Pancreas (tissue), 10 donors: Measurements from ENCODE around the gene PALLD. TPM values are rescaled to one million over a fixed set of nuclear protein-coding genes. Genes with fewer than 3 reads are reported as not detected.

Source experiments
- ATAC-seq, 4 donors: fragments of 200-7000 bp; cut with Tn5 transposase; one replicate each; pipeline versions ENCODE4 v1.8.0 to v1.9.1; 2020; ENCODE audit warnings: mild to moderate bottlenecking in 4 of 4, moderate library complexity in 4 of 4
- DNase-seq, 6 donors: peaks; one replicate each; pipeline ENCODE4 v3.0.0-alpha.2; 2020
- FAIRE-seq: peaks from 2 replicates; lab custom pipeline; 2012; peaks lifted over from hg19 to GRCh38; lab: Jason Lieb, UNC
- H3K27ac ChIP-seq, 4 donors: fragments of 200-600 bp; sonication (generic); 1 replicate in 3 of 4; 2 replicates in 1 of 4; pipeline versions ENCODE4 v1.5.0 to v1.8.0; 2020
- H3K27me3 ChIP-seq, 4 donors: fragments of 200-600 bp; one replicate each; pipeline ENCODE4 v1.8.0; 2021
- H3K36me3 ChIP-seq, 3 donors: fragments of 200-600 bp; sonication (generic) in 1 of 3; one replicate each; pipeline versions ENCODE4 v1.5.0 to v1.8.0; 2020 to 2021
- H3K4me1 ChIP-seq, 3 donors: fragments of 200-600 bp; one replicate each; pipeline ENCODE4 v1.8.0; 2021
- H3K4me3 ChIP-seq, 4 donors: fragments of 200-600 bp; sonication (generic) in 2 of 4; one replicate each; pipeline versions ENCODE4 v1.5.0 to v1.8.0; 2020 to 2021
- H3K9me3 ChIP-seq, 4 donors: fragments of 200-600 bp; one replicate each; pipeline ENCODE4 v1.8.0; 2021
- WGBS, 2 donors: extraction: QIAGEN DNeasy Blood & Tissue Kit; methylation state at CpG; one replicate each; pipeline ENCODE4 v1.1.7; 2013; 5-methylcytosine and 5-hydroxymethylcytosine counted together
- intact Hi-C, 3 donors: fragments of 100-400 bp; cut with DNase I; formaldehyde crosslinking; loops; one replicate each; pipeline versions ENCODE4 v1.11.1 to v1.14.2; 2022
- polyA plus RNA-seq, 2 donors: library from polyadenylated mRNA; stranded (reverse); fragments of 200-250 nt; gene quantifications; one replicate each; pipeline ENCODE4 v1.2.3, GENCODE V29; 2013
- total RNA-seq, 6 donors: library from RNA; stranded (reverse); fragmentation: NEBNext Ultra II Directional in 4 of 6; extraction: Animal tissue kit (Norgen Biotek cat#: 25700) in 4 of 6; gene quantifications; one replicate each; pipeline versions ENCODE4 v1.2.1 to v1.2.4, GENCODE V29; 2021 to 2023
- TF ChIP-seq, protein P1 (sequence below), 4 donors: fragments of 200-600 bp; sonication (generic) in 3 of 4; IDR thresholded peaks; one replicate each; pipeline versions ENCODE4 v1.5.0 to v1.8.0; 2021; ENCODE audit warnings: antibody characterized with exemption in 4 of 4
- donor health status: healthy with polysubstance abuse.
- donor health status: DM: no; HTN: no; CAD: no; lungs with moderate emphysema.
- donor health status: DM: no; HTN: no; CAD: no.
- donor health status: control.
- donor health status: control.
- donor health status: Bipolar disorder and iron deficiency.
- donor health status: DM: yes; HTN: yes; CAD: no.
- donor health status: DM: no; HTN: no; CAD: no.
- donor health status: DM: no; HTN: no; CAD: no.
- donor health status: DM: yes; HTN: yes; CAD: no.

PALLD gene
- total and polyA plus RNA-seq, 8 donors = 4.4 to 44.2 (median 14.1) TPM

- no peak overlapping the region for H3K4me3 ChIP-seq
- WGBS, 2 donors = 84 to 85% methylated on average over 5 of the region's 5 CpGs
- H3K4me1 ChIP-seq = no peaks in the 10 kb centered on the region
- H3K27ac ChIP-seq = no peak overlapping the region
- intact Hi-C loops = no loop called here
- ATAC-seq (no peak), FAIRE-seq (no peak), DNase-seq (no peak)
- no peaks in the 10 kb centered on the region for H3K36me3 ChIP-seq
- H3K27me3 ChIP-seq = no peaks in the 10 kb centered on the region
- H3K9me3 ChIP-seq = no peaks in the 10 kb centered on the region
- TF ChIP-seq, protein P1, sequence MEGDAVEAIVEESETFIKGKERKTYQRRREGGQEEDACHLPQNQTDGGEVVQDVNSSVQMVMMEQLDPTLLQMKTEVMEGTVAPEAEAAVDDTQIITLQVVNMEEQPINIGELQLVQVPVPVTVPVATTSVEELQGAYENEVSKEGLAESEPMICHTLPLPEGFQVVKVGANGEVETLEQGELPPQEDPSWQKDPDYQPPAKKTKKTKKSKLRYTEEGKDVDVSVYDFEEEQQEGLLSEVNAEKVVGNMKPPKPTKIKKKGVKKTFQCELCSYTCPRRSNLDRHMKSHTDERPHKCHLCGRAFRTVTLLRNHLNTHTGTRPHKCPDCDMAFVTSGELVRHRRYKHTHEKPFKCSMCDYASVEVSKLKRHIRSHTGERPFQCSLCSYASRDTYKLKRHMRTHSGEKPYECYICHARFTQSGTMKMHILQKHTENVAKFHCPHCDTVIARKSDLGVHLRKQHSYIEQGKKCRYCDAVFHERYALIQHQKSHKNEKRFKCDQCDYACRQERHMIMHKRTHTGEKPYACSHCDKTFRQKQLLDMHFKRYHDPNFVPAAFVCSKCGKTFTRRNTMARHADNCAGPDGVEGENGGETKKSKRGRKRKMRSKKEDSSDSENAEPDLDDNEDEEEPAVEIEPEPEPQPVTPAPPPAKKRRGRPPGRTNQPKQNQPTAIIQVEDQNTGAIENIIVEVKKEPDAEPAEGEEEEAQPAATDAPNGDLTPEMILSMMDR (IDR thresholded peaks at IDR 0.05) = no peak
Measured at GRCh38 chr4:168642591-168642990, 145.7 kb downstream of the PALLD start.

- Histone ChIP-seq H3K36me3 (no peaks in the 10 kb centered on the region), H3K27me3 (no peaks in the 10 kb centered on the region), H3K4me1 (no peaks in the 10 kb centered on the region), H3K27ac (no peak overlapping the region), H3K9me3 (no peaks in the 10 kb centered on the region), H3K4me3 (no peak overlapping the region)
- ATAC-seq (no peak), DNase-seq (no peak), FAIRE-seq (no peak)
- TF ChIP-seq, protein P1 (IDR thresholded peaks at IDR 0.05) = no peak
- 83% methylated on average over 5 of the region's 5 CpGs for WGBS, 2 donors
- intact Hi-C loops = no loop called here
Measured at GRCh38 chr4:168643111-168643795, 146.4 kb downstream of the PALLD start.

DNA sequence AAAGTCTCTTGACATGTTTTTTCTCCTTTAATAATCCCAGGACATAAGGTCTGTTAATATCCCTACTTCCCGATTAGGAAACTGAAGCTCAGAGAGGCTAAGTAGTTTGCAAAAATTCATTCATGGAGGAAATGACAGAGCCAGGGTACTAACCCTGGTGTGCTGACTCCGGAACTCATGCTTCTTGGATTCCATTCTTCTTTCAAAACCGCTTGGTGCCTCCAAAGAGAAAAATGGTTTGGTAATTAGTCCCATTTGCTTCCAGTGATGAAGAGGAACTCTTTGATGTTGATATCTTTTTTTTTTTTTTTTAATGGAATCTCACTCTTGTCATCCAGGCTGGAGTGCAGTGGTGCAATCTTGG is 146.9 kb downstream of the PALLD start:
- no peak overlapping the region for H3K4me3 ChIP-seq
- WGBS, 2 donors = 89 to 95% methylated on average over 3 of the region's 3 CpGs
- no peak overlapping the region for H3K27ac ChIP-seq
- FAIRE-seq (no peak), DNase-seq (no peak), ATAC-seq (no peak)
- H3K36me3 ChIP-seq = no peaks in the 10 kb centered on the region
- no peaks in the 10 kb centered on the region for H3K9me3 ChIP-seq
- TF ChIP-seq, protein P1 (IDR thresholded peaks at IDR 0.05) = no peak
- no peaks in the 10 kb centered on the region for H3K27me3 ChIP-seq
- intact Hi-C loops = no loop called here
- no peaks in the 10 kb centered on the region for H3K4me1 ChIP-seq

GRCh38 chr4:168646001-168646768 is 149.3 kb downstream of the PALLD start:
- WGBS, 2 donors = 58 to 59% methylated on average over 7 of the region's 7 CpGs
- FAIRE-seq (no peak), DNase-seq (no peak), ATAC-seq (peak in 1 of 4 donors; percentile 11)
- no peak overlapping the region for H3K4me3 ChIP-seq
- TF ChIP-seq, protein P1 (IDR thresholded peaks at IDR 0.05) = no peak
- no peaks in the 10 kb centered on the region for H3K9me3 ChIP-seq
- no peaks in the 10 kb centered on the region for H3K36me3 ChIP-seq
- intact Hi-C loops = no loop called here
- H3K27me3 ChIP-seq = no peaks in the 10 kb centered on the region
- no peak overlapping the region for H3K27ac ChIP-seq
- H3K4me1 ChIP-seq = no peaks in the 10 kb centered on the region
